Suppressor macrophage treated with lipopolysaccharide for 4 hours (primary cell): Measurements from ENCODE around the gene HBEGF.

ENCODE experiments used
- DNase-seq: peaks from one replicate; pipeline ENCODE4 v3.0.0-alpha.2; 2020

HBEGF gene

DNA sequence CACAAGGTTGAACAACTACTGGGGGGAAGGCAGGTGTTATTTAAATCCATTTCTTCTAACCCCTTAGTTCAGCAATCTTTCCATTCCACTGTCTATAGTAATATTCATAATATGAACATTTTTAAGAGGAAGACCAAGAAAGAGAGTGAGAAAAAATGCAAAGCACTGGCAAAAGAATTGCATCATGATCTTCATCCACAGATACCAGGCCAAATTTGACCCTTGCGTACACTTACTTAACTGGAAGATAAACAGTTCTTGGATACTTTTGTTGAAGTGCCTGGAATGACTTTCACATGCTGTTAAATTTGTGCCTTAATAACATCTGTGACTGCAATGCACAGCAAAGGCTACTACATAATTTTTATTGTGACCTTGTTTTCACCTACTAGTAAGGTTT is 45.3 kb downstream of the HBEGF start:
- no peak for DNase-seq

GRCh38 chr5:140299056-140299455 is 47.3 kb downstream of the HBEGF start:
- no peak for DNase-seq

DNA sequence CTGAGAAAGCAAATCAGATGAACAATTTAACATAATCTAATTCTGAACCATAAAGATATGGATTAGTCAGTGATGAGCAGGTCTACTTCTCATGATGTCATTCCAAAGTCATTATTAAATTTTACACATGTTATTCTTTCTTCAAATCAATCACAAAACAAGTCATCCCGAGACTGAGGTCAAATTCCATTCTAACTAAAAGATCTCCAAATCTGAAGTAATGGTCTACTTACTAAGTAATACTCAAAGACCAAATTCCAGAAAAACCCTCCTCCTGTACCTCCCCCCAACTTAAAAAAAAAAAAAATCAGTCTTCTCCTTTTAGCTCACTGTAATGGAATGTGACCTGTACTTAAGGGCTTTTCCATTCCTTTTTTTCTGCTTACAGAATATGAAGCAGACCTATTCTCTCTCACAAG is 48.2 kb downstream of the HBEGF start:
- no peak for DNase-seq

- DNase-seq, result no peak
Measured at GRCh38 chr5:140297283-140297682, 49.1 kb downstream of the HBEGF start.

DNA sequence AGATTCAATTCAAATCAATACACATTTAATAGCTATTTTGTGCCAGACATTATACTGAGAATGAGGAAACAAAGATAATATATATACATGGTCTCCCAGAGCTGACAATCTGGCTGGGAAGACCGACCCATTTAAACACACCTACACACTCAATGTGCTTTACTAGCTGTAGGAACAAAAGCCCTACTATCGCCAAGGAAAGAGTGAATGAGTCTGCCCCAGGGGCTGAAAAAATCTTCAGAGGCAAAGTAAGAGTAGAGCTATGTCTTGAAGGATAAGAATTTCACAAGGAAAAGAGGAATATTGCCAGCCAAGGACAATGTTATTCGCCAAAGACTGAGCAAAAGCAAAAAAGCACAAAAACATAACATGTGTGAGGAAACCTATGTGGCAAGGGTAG is 50.1 kb downstream of the HBEGF start:
- no peak for DNase-seq

GRCh38 chr5:140295414-140295813 is 51.0 kb downstream of the HBEGF start:
- DNase-seq, result peak; percentile 74

DNA sequence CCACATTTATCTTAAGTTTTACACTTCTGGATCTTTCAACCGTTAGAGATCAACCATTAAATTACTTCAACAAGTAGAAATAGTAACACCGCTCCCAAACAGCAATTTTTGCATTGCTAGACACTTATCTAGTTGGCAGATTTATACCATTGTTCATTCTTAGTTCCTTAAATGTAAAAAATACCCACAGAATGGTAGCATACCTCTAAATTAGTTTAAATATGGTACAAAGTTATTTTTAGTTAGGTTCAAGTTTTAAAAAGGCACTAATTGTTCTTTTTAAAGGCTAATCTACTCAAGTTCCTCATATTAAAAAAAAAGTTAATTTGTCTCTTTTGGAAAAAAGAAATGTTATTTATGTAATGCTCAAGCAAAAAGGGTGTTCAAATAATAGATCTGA is 51.6 kb downstream of the HBEGF start:
- no peak for DNase-seq

DNA sequence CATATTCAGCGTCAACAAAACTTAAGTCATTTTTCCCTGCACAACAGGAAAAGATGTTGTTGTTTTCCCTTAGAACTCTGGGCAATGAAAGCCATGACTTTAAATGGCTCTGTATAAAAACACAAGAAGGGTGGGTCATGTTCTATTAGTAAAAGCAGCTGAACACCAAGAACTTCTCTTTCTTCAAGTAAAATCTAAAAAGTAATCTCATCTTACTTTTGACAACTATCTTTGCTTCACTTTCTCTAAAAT is 52.6 kb downstream of the HBEGF start:
- no peak for DNase-seq

- DNase-seq, result peak; percentile 35
Measured at GRCh38 chr5:140293091-140293848, 53.1 kb downstream of the HBEGF start.

GRCh38 chr5:140292212-140293036 is 54.0 kb downstream of the HBEGF start:
- no peak for DNase-seq

- no peak for DNase-seq
Measured at GRCh38 chr5:140287801-140288521, 58.4 kb downstream of the HBEGF start.

DNA sequence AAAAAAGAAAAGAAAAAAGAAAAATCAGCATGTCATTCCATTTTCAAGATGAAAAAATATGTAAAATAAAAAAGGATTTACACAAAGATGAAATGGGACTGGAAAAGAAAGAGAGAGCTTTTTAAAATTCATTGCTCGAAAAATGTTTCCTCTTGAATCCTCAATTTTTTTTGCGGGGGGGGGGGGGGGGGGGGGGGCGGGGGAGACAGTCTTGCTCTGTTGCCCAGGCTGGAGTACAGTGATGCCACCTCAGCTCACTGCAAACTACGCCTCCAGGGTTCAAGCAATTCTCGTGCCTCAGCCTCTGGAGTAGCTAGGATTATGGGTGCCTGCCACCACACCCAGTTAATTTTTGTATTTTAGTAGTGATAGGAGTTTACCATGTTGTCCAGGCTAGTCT is 60.0 kb downstream of the HBEGF start:
- no peak for DNase-seq

GRCh38 chr5:140284013-140284412 is 62.4 kb downstream of the HBEGF start:
- no peak for DNase-seq
